NCI-H345 treated with DMSO at 0.1 percent for 48 hours (cell line): ENCODE results near the gene NSUN7.
"Not testable (repeated sequence)": the region's sequence is repeated elsewhere in the genome, so short reads cannot be mapped to it uniquely, and the experiment has no call there.

Source experiments
- DNase-seq: peaks from one replicate; lab custom pipeline; 2025; ENCODE audit not compliant: unreplicated experiment; lab: John Stamatoyannopoulos, UW

Gene NSUN7

GRCh38 chr4:40749717-40750460 lies at the start of gene NSUN7:
TSS of gene NSUN7 (plus strand) at chr4:40749955. CDS start at chr4:40750694, 739 bp downstream.
- peak; percentile 35 for DNase-seq

GRCh38 chr4:40702137-40702799 lies 47.5 kb upstream of the NSUN7 start:
- DNase-seq, result no peak

GRCh38 chr4:40702800-40703151 lies 47.0 kb upstream of the NSUN7 start:
- DNase-seq, result no peak

- no peak for DNase-seq
These were observed 45.7 kb upstream of the NSUN7 start for GRCh38 chr4:40704073-40704472.

- DNase-seq, result no peak
These were observed 39.1 kb upstream of the NSUN7 start for GRCh38 chr4:40710484-40711254.

GRCh38 chr4:40713001-40713400 lies 36.8 kb upstream of the NSUN7 start:
- not testable (repeated sequence) for DNase-seq

- DNase-seq, result no peak
These were observed 36.0 kb upstream of the NSUN7 start for GRCh38 chr4:40713798-40714197.

- DNase-seq, result no peak
These were observed 31.2 kb upstream of the NSUN7 start for GRCh38 chr4:40718586-40718985.

- DNase-seq, result peak; percentile 7
These were observed 30.6 kb upstream of the NSUN7 start for GRCh38 chr4:40719008-40719623.

GRCh38 chr4:40720351-40720750 lies 29.4 kb upstream of the NSUN7 start:
- no peak for DNase-seq

- no peak for DNase-seq
These were observed 28.8 kb upstream of the NSUN7 start for GRCh38 chr4:40720916-40721315.

- DNase-seq, result no peak
These were observed 28.0 kb upstream of the NSUN7 start for GRCh38 chr4:40721730-40722171.

- no peak for DNase-seq
These were observed 27.1 kb upstream of the NSUN7 start for GRCh38 chr4:40722576-40723161.

- no peak for DNase-seq
These were observed 26.0 kb upstream of the NSUN7 start for GRCh38 chr4:40723728-40724127.

GRCh38 chr4:40728333-40728732 lies 21.4 kb upstream of the NSUN7 start:
- no peak for DNase-seq

GRCh38 chr4:40729555-40729954 lies 20.2 kb upstream of the NSUN7 start:
- no peak for DNase-seq

GRCh38 chr4:40730091-40730679 lies 19.6 kb upstream of the NSUN7 start:
- DNase-seq, result no peak

- no peak for DNase-seq
These were observed 18.4 kb upstream of the NSUN7 start for GRCh38 chr4:40731361-40731760.

- peak; percentile 37 for DNase-seq
These were observed 17.9 kb upstream of the NSUN7 start for GRCh38 chr4:40731792-40732245.

GRCh38 chr4:40733752-40734151 lies 16.0 kb upstream of the NSUN7 start:
- no peak for DNase-seq

- no peak for DNase-seq
These were observed 15.3 kb upstream of the NSUN7 start for GRCh38 chr4:40734497-40734896.
